Regular cardiac myocyte (primary cell): ENCODE measurements around the gene SCN4A. TPM values are rescaled to one million over a fixed set of nuclear protein-coding genes. Genes with fewer than 3 reads are reported as not detected.

Experiments used
- total RNA-seq: library from RNA; depleted of rRNA; stranded (reverse); fragments of >200 nt; gene quantifications from 2 replicates; pipeline ENCODE4 v1.2.3, GENCODE V29; 2014

The SCN4A gene
- total RNA-seq: under 0.01 TPM in 1 of 2 replicates, not detected in the other

GRCh38 chr17:63972796-63973195 lies at the start of gene SCN4A:
TSS of gene SCN4A (minus strand) at chr17:63972918. CDS start at chr17:63972841, 77 bp downstream.

DNA sequence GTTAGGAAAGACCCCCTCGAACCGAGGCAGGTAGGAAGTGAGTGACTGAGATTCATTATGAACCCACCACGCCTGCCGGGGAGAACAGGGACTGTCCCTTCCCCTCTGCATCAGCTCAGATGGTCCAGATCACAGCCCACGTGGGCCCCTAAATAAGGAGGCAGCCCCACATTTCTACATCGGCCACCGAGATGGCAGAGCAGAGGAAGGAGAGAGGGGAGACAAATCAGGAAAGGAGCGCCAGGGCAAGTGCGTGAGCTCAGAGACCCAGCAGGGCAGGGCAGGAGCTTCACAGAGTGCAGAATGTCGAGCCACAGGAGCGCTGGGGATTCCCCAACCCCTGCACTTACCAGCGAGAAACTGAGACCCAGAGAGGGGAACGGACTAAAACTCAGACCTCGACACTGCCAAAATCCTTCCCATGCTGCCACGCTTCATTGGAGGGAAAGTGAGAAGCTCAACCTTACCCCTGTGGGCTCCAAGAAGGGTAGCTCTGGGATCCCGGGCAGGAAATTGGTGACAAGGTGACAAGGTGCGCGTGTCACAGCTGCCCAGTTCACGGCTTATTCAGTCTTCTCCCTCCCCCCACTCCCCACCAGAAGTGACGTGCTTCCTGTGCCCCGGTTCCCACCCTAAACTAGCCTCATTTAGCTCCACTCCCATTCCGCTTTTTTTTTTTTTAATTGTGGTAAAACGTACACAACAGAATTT lies 47.5 kb upstream of the SCN4A start, which contains the start of gene ICAM2:
Gene ICAM2 (minus strand): TSS at position 578 of the 711 bp plus-strand sequence. CDS start 13,942 bp downstream, outside the sequence.

DNA sequence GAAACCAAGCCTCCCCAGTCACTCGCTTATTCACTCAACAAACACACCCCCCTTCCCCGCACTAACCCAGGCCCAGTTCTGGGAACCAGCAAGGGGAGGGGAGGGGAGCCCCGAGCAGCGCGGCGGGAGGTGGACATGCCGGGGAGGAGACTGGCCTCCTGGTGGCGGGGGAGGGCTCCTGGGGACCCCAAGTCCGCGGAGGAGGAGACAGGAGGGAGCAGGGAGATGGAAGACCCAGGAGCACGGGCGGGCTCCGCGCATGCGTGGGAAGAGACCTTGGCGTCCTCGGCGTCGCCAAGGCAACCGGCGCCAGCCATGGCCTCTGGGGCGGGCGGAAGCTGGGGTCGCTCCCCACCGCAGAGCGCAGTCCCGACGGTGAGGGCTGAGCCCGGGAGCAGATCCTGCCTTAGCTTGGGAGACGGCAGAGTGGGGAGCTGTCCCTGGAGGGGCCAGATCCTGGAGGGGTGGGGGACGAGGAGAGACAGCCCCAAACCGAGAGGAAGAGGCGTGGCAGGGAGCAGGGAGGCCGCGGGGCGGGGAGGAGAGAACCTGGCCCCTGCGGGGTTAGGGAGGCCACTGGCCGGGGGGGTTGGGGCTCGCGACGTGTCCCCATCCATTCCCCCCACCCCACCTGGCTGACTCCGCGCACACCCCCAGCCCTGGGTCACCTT lies 25.5 kb upstream of the SCN4A start, which contains the start of gene PRR29:
Gene PRR29 (plus strand): TSS at position 302 of the 671 bp plus-strand sequence. CDS start 14 bp downstream, at position 316.

DNA sequence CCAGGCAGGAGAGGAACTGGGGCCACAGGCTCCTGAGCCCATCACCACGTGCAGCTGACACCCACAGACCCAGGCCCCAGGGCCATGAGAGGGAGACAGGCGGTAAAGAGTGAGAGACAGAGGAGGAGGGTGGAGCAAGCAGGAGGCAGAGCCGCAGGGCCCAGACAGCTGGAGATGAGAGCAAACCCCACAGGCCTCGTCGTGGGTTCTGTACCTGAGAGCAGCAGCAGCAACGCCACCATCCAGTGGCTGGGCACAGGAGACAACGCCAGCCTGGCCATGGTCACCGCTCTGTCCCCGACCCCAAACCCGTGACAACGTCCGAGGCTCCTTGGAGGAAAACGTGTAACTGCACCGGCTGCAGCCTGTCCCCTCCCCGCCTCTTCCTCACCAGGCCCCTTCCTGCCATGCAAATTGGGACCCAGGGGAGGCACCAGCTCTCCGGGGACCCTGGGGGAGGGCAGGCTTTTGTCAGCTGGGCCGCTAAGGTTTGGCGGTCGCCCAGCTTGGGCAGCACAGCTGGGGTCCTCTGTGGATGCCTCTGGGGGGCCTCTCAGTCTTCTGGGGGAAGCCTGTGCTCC lies 40.6 kb downstream of the SCN4A start, which contains the start of gene CD79B:
Gene CD79B (minus strand): TSS at position 351 of the 581 bp plus-strand sequence. CDS start 70 bp downstream, at position 281.

DNA sequence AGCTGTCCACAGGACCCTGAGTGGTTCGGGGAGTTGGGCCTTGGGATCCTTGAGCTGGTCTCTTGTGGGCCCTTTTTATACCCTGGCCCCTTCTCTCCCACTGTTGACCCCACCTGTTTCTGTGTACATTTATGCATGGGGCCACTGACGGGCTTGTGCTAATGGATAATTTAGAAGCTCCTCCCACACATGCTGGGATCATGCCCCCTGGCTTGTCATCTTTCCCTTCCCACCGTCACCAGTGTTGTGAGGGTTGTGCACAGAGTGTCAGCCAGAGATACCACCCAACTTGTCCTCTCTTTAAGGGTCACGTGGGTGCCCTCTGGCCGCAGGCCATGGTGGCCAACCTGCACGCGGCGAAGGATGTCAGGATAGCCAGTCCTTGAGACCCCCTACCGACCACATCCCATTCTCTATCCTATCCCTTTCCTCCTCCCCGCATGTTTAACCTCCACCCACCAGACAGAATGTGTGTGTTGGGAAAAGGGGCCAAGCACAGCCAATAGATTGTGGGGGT lies 53.9 kb downstream of the SCN4A start, which contains the start of gene GH1:
Gene GH1 (minus strand): TSS at position 51 of the 517 bp plus-strand sequence. CDS start 63 bp downstream, outside the sequence.

DNA sequence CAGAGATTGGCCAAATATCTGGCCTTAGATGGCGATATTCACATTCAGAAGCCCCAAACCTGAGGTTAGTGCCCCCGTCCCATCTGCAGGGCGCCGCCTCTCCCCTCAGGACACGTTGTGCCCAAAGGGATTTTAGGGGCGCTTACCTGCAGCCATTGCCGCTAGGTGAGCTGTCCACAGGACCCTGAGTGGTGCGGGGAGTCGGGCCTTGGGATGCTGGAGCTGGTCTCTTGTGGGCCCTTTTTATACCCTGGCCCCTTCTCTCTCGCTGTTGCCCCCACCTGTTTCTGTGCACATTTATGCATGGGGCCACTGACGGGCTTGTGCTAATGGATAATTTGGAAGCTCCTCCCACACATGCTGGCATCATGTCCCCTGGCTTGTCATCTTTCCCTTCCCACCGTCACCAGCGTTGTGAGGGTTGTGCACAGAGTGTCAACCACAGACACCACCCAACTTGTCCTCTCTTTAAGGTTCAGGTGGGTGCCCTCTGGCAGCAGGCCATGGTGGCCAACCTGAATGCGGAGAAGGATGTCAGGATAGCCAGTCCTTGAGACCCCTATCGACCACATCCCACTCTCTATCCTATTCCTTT lies 61.6 kb downstream of the SCN4A start, which contains the start of gene CSHL1:
Gene CSHL1 (minus strand): TSS at position 218 of the 595 bp plus-strand sequence. CDS start 62 bp downstream, at position 156.

DNA sequence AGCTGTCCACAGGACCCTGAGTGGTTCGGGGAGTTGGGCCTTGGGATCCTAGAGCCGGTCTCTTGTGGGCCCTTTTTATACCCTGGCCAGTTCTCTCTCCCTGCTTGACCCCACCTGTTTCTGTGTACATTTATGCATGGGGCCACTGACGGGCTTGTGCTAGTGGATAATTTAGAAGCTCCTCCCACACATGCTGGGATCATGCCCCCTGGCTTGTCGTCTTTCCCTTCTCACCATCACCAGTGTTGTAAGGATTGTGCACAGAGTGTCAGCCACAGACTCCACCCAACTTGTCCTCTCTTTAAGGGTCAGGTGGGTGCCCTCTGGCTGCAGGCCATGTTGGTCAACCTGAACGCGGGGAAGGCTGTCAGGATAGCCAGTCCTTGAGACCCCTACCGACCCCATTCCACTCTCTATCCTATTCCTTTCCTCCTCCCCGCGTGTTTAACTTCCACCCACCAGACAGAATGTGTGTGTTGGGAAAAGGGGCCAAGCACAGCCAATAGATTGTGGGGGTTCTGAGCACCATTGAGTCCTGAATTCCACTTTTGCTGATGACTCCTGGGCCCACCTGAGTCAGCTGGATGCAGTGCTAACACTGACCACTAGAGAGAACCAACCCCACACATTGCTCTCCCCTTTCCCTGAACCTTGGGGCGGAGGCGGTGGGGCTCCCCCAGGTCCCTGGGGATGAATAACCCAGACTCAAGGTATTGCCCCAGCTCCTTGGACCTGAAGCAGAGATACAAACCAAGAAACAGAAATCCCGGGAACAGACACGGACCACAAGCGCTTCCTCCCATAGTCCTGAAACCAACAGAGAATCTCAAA lies 76.0 kb downstream of the SCN4A start, which contains the start of gene CSH1:
Gene CSH1 (minus strand): TSS at position 51 of the 831 bp plus-strand sequence. CDS start 63 bp downstream, outside the sequence.

Other genes starting within 250 kb of the SCN4A start
- gene STRADA, start 231.1 kb downstream of the SCN4A start, total RNA-seq: 14.4 and 15.1 TPM in 2 replicates
- gene CCDC47, start 199.3 kb downstream of the SCN4A start, total RNA-seq: 87.7 and 112 TPM in 2 replicates
- gene DDX42, start 198.7 kb downstream of the SCN4A start, total RNA-seq: 56.9 and 70.9 TPM in 2 replicates
- 50.5 and 127 TPM in 2 replicates for gene PSMC5, start 145.5 kb downstream of the SCN4A start, total RNA-seq
- gene FTSJ3, start 145.3 kb downstream of the SCN4A start, total RNA-seq: 116 and 168 TPM in 2 replicates
- gene SMARCD2, start 130.2 kb downstream of the SCN4A start, total RNA-seq: 58.3 and 83.8 TPM in 2 replicates
- gene CSH2, start 99.2 kb downstream of the SCN4A start, total RNA-seq: not detected in 2 replicates
- not detected in 2 replicates for gene GH2, start 91.0 kb downstream of the SCN4A start, total RNA-seq
- gene CSH1, start 76.3 kb downstream of the SCN4A start, total RNA-seq: not detected in 2 replicates
- gene CSHL1, start 61.7 kb downstream of the SCN4A start, total RNA-seq: not detected in 2 replicates
- gene GH1, start 54.1 kb downstream of the SCN4A start, total RNA-seq: not detected in 2 replicates
- gene CD79B, start 40.6 kb downstream of the SCN4A start, total RNA-seq: 1.1 and 5.4 TPM in 2 replicates
- gene PRR29, start 25.4 kb upstream of the SCN4A start, total RNA-seq: 0.38 and 0.85 TPM in 2 replicates
- gene ICAM2, start 47.7 kb upstream of the SCN4A start, total RNA-seq: 22.4 and 27.9 TPM in 2 replicates
- gene ERN1, start 157.2 kb upstream of the SCN4A start, total RNA-seq: 8.4 and 16.1 TPM in 2 replicates